ENCODE results near the gene TNPO2.

GRCh38 chr19:12669270-12670158 is 54.2 kb downstream of the TNPO2 start:
- TF ChIP-seq, protein P1, sequence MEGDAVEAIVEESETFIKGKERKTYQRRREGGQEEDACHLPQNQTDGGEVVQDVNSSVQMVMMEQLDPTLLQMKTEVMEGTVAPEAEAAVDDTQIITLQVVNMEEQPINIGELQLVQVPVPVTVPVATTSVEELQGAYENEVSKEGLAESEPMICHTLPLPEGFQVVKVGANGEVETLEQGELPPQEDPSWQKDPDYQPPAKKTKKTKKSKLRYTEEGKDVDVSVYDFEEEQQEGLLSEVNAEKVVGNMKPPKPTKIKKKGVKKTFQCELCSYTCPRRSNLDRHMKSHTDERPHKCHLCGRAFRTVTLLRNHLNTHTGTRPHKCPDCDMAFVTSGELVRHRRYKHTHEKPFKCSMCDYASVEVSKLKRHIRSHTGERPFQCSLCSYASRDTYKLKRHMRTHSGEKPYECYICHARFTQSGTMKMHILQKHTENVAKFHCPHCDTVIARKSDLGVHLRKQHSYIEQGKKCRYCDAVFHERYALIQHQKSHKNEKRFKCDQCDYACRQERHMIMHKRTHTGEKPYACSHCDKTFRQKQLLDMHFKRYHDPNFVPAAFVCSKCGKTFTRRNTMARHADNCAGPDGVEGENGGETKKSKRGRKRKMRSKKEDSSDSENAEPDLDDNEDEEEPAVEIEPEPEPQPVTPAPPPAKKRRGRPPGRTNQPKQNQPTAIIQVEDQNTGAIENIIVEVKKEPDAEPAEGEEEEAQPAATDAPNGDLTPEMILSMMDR (conservative IDR thresholded peaks at IDR 0.05 in 1 of 2, IDR thresholded peaks at IDR 0.05 in 1 of 2; ENCODE audit: low read depth in 1 of 2, low read length in 2 of 2) = no peak
- no peak for TF ChIP-seq EZH2 (IDR thresholded peaks at IDR 0.05; ENCODE audit: low read length, missing control alignments)
